GM19455 (cell line): ENCODE data around the gene DIPK1B.
"Not testable (repeated sequence)": the region's sequence is repeated elsewhere in the genome, so short reads cannot be mapped to it uniquely, and the experiment has no call there.

Experiments used
- ATAC-seq: cut with Tn5 transposase; IDR thresholded peaks from one replicate; pipeline ENCODE4 v1.9.1; 2021; ENCODE audit not compliant: unreplicated experiment

The DIPK1B gene

DNA sequence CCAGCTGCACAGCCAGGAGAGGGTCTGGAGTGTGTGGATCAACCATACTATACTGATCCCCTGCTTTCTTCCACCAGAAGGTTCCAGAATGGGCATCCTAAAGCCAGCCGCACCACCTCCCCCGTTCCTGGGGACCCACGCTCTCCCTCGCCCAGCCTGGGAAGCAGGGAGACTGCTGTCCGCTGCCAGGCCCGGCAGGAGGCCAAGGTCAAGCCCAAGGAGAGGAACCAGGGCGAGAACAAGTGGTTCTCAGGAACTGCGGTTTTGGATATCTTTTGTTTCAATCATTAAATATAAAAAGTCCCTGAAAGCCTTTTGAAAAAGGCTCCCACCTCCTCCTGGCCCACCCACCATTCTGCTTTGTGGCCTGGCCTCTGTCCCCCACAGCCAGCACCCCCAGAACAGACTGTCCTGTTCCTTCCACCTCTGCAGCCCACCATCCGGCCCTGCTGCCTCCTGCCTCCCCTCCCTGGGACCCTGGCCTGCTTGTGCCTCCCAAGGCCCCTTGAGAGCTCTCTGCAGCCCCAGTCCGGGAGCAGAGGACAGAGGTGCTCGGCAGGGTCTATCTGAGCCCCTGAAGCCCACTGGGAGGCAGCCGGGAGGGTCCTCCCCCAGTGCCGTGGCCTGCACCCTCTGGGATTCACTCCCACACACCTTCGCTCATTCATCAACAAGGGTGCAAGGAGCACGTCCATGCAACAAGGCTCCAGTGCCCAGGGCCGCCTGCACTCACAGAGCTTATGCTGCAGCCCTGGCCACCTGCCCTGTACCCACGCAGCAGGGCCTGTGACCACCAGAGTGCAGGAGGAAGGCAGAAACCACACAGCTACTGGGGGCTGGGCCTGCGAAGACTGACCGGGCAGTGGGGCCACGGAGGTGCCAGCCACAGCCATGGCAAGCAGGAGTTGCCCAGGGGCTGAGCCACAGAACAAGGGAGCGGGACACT, 36.6 kb downstream of the DIPK1B start:
- no peak for ATAC-seq

DNA sequence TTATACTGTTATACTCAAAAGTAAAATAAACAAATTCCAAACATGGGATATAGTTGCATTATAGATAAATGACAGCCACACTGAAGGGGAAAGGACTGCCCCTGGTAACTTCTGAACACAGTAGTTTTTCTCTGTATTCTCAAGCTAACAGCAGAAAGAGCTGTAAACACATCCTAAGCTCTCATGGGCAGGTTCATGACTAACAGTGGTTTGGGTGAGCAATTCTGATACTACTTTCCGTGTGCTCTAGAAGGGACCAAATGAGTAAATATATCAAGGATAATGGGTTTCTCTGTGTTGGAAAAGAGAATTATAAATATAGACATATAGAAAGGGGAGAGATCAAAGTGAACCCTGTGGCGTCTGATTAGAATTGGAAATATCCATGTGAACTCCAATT, 38.2 kb downstream of the DIPK1B start:
- no peak for ATAC-seq

DNA sequence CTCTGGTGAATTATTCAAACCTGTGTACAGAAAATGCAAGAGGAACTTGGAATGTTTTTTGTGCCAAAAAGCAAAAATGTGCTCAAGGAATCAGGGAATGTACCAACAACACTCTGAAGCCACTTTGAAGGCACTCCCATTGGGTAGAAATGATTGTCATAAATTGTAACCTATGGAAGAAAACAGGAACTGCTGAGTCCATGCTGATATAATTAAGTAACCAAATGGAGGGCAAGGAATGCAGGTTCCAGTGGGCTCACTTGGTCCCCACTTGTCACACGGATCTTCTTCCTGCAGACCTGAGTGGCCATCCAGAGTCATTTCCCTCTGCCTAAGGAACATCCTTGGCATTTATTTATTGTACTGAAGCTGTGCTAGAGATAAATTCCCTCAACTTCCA, 38.9 kb downstream of the DIPK1B start:
- ATAC-seq: no peak

DNA sequence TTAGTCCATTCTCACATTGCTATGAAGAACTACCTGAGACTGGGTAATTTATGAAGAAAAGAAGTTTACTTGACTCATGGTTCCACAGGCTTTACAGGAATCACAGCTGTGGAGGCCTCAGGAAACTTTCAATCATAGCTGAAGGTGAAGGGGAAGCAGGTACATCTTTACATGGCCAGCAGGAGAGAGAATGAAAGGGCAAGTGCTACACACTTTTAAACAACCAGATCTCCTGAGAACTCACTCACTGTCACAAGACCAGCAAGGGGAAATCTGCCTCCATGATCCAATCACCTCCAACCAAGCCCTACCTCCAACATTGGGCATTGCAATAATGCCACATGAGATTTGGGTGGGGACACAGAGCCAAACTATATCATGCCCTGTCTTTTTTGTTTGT, 39.4 kb downstream of the DIPK1B start:
- ATAC-seq: no peak

DNA sequence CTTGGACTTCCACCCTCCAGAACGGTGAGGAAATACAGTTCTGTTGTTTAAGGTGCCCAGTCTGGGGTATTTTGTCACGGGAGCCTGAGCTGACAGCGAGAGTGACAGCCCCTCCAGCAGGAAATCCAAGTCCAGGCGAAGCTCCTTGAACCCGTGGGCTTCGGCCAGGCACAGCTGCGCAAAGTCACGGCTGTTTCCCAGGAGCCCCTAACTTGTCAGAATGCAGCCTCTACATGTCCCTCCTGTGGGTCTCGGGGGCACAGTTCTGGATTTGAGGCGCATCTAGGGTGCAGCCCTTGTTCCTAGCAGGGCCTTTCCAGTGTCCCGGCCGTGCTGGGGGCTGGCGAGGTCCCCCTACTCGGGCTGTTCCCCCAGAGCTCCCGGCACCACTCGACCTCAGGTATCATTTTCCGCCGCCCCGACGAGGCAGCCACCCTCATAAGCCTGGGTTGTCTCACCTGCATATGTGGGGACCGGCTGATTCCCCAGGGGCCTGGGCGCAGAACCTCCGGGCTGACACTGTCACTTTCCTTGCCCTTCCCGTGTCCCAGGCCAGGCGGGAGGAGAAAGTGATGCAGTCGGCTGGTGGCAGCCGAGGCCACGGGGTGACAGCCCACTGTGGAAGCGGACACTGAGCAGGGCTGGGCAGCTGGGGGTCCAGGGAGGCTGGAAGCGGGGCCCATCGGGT, 41.1 kb downstream of the DIPK1B start:
- ATAC-seq: no peak

DNA sequence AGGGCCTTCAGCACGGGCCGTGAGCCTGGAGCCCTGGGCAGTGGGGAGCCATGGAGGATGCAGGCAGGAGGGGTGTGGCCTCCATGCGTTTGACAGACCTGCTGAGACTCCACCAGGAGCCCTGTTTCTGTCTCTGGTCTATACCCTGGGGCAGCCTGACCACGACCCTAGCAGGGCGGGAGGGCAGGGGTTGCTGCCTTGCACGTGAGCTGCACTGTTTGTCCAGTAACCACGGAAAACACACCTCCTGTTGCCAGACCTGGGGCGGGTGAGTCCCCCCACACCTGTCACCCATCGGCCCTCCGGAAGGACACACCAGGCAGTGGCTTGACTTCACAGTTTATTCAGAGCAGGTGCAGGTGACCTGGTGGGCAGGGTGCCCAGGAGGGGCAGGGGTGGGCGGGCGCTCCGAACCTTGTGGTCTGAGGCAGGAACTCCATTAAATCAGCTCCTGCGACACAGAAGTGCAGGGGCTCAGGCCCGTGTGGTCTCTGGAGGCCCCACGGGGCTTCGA, 41.7 kb downstream of the DIPK1B start:
- ATAC-seq: no peak

DNA sequence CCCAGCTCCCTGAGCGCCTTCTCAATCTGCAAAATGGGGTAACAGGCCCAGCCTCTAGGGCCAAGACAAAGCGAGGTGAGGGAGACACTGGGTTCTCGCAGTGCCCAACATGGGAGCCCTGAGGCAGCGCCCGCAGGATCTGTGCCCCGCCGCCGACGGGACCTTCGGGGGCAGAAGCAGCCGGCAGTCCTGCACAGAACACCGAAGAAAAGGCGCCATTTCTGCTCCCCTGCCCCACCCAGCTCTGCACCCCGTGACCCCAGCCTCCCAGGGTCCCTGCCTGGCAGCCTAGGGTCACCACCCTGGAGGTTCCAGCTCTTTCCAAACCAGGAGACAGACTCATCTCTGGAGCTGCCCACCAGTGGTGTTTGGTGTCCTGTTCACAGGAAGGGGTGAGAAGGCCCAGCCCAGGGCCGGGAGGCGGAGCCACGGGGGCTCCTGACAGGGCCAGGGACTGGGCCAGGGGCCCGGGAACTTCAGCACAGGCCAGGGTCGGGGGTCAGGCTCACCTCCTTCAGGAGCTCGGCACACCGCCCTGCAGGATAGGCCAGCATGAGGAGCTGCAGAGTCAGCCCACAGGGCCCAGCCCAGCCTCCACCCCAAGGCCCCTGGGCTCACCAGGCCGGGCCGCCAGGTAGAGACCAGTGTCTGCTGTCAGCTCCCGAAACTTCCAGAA, 42.4 kb downstream of the DIPK1B start:
- no peak for ATAC-seq

DNA sequence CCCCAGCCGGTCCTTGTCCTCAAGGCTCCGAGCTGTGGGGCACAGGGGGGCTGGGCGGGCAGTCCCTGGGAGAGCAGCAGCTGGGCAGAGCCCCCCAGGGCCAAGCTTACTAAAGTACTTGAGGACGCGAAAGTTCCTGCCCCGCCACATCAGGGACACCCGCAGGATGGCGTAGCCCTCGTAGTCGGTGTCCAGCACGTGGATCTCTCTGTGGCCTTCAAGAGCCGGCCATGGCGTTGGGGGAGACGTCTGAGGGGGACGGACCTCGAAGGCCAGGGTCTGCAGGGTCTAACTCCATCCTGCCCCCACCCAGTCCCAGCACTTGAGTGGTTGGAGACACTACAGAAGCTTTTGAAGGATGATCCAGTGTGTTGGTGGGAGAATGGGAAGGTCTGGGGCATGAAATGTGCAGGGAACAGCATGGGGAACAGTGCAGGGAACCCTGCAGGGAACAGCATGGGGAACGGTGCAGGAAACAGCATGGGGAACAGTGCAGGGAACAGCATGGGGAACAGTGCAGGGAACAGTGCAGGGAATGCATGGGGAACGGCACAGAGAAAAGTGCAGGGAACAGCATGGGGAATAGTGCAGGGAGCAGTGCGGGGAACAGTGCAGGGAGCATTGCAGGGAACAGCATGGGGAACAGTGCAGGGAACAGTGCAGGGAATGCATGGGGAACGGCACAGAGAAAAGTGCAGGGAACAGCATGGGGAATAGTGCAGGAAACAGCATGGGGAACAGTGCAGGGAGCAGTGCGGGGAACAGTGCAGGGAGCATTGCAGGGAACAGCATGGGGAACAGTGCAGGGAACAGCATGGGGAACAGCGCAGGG, 43.1 kb downstream of the DIPK1B start:
- ATAC-seq: not testable (repeated sequence)

DNA sequence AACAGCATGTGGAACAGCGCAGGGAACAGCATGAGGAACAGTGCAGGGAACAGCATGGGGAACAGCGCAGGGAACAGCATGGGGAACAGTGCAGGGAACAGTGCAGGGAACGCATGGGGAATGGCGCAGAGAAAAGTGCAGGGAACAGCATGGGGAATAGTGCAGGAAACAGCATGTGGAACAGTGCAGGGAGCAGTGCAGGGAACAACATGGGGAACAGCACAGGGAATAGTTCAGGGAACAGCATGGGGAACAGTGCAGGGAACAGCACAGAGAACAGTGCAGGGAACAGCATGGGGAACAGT, 43.7 kb downstream of the DIPK1B start:
- no peak for ATAC-seq

DNA sequence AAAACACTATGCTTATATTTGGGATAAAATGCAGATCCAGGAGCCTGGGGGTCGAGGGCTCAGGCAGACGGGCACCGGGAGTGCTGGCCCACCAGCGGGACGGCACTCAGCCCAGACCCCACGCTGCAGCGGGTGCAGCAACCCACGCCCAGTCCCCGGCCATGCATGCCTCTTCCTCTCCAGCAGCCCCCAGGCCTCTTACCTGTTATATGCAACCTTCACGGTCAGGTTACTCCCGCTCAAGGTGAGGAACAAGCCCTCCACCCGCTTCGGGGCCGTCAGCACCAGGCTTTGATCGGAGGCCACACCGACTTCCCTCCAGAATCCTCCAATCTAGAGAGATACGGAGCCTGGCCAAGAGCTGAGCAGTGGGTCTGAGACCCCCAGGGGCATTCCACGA, 44.5 kb downstream of the DIPK1B start:
- no peak for ATAC-seq

DNA sequence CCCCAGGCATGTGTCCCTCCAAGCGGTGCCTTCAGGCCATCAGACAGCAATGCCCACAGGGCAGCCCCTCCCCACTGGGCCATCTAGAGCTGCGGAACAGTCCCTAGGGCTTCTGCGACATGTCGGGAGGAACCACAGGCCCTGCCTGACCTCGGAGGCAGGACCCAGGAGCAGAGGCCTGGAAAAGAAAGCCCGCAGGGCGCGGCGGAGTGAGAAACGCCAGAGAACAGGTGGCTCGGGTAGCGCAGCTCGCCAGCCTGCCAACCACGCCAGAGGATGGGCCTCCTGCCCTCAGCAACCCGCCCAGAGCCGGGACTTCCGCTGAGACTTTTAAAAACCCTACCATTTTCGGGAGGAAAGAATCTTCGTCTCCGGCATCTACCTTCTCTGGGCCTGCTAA, 45.0 kb downstream of the DIPK1B start:
- no peak for ATAC-seq

DNA sequence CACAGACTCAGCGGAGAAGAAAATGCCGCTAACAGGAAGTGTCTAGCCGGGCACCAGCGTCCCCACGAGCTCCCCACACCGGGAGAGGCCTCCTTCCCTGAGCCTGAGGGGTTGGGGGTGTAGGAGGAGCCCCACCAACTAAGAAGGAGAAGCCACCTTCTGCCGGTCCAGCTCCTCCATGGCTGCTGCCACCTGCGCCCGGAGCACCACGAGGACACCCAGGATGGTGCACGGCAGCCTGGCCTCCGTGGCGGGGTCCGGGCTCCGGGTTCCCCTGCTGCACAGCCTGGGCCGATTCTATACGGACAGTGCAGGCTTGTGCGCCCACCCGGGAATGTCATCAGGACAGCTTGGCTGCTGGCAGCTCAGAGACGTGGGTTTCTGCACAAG, 45.4 kb downstream of the DIPK1B start:
- ATAC-seq: no peak

DNA sequence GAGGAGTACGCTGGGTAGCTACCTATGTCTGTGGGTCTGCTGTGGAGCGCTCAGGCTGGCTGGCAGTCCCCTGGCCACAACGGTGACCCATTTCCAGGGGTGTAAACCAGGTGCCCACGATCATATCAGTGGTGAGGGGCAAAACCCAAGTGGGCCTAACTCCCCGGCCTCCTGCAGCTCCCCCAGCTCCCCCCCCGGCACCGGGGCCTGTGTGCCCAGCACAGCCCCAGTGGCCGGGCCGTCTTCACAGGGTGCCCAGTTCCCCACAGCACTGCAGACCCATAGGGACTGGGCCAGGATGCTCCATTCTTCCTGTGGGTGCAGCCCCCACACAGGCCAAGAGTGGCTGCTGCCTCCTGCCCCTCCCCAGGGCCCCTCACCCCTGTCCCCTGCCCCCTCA, 46.6 kb downstream of the DIPK1B start:
- ATAC-seq: no peak

DNA sequence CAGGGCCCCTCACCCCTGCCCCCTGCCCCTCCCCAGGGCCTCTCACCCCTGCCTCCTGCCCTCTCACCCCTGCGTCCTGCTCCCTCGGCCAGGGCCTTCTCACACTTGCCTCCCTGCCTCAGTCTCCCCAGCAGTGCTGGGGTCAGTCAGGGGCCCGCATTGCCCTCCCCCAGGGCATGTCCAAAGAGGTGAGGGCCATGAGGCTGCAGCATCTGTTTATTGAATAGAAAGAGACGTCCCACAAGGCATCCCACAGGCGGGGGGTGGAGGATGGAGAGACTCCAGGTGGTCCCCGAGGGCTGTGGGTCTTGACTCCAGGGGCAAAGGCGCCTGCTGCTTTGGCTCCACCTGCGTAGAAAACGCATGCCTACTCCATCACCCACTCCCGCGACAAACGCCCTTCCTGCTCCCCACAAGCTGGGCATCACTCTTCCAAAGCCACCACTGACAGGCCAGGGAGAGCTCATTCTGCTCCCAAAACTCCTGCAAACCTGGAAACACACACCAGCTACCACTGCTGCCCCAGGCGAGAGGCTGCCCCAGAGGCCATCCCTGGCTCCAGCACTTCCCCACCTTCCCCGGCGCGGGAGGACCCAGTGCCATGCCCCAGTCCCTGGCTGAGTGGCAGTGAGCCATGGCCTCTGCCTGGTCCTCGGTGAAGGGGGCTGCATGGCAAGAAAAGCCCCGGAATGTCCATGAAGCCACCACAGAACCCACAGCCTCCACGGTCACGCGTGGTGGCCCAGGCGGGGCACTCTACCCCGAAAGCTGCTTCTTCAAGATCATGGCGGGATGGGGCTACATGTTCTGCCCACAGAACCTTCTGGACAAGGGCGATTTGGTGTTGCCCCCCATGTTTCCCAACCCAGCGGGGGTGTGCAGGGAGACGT, 47.3 kb downstream of the DIPK1B start:
- ATAC-seq: no peak

DNA sequence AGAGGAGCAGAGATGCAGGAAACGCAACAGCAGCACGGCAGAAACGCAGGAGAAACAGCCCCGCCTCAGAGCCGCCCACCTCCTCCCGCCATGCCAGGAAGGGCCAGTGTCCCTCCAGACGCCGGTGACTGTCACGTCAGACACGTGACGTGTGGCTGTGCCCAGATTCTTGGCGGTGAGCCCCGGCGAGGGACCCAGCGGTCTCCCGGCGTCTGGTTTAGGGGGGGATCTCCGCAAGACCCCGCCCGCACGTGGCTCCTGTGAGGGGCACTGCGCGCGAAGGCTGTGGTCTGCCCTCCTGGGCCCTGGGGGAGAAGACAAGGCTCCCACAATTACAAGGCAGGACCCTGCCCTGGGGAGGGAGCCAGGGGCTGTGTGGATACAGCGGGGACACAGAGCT, 48.1 kb downstream of the DIPK1B start:
- ATAC-seq: no peak

DNA sequence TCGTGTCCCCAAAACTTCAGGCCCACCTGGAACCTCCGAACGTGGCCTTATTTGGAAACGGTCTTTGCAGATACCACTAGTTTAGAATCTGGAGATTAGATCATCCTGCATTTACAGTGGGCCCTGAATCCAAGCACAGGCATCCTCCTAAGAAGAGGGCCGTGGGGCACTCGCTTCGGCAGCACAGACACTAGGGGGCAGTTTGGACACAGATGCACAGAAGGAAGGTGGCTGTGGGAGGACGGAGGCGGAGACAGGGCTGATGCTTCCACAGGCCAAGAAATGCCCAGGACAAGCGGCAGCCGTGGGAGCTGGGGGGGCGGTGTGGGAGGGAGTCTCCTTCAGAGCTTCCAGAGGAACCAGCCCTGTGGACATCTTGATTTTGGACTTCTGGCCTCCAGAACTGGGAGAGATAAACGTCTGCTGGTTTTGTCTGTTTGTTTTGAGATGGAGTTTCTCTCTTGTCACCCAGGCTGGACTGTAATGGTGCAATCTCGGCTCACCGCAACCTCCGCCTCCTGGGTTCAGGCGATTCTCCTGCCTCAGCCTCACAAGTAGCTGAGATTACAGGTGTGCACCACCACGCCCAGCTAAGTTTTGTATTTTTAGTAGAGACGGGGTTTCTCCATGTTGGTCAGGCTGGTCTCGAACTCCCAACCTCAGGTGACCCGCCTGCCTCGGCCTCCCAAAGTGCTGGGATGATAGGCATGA, 48.6 kb downstream of the DIPK1B start:
- ATAC-seq: not testable (repeated sequence)

DNA sequence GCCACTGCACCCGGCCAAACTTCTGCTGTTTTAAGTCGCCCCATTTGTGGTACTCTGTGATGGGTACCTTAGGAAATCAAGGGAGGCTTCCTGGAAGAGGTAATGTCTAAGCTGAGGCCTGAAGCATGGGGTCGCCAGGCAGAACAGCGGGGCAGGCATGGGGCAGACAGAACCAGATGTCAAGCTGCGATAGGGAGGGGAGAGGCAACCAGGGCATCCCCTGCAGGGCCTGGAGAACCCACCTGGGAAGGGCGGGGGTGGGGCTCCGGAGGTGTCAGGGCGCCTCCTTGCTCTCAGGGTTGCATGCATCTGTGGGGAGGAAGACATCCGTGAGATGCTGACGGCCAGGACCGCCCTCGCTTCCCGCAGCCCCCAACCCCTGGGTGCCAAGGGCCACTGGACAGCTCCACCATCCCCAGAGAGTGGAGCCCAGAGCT, 49.2 kb downstream of the DIPK1B start:
- no peak for ATAC-seq

DNA sequence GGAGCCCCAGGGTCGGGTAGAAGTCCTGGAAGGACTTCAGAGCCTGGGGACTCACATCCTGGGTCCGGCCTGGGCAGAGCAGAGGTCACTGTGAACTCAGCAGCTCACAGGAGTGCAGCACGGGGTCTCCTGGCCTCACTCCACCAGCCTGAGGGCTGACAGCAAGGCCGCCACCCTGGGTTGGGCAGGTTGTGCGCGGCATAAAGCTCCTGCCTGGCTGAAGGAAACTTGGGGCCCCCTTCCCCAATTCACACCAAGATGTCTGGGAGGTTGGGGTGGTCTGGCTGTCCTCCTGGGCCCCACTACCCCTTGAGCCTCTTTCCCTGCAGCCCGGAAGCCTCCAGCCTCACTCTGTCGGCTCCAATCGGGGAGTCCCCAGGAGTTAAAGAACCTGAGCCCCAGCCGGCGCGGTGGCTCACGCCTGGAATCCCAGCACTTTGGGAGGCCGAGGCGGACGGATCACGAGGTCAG, 49.9 kb downstream of the DIPK1B start:
- ATAC-seq: no peak
